GM21723 (cell line): ENCODE results near the gene VASH2.
"Not testable (repeated sequence)": the region's sequence is repeated elsewhere in the genome, so short reads cannot be mapped to it uniquely, and the experiment has no call there.

Source experiments
- ATAC-seq: cut with Tn5 transposase; IDR thresholded peaks from one replicate; pipeline ENCODE4 v1.9.1; 2021; ENCODE audit warnings: mild to moderate bottlenecking, moderate library complexity; ENCODE audit not compliant: unreplicated experiment

Gene VASH2

DNA sequence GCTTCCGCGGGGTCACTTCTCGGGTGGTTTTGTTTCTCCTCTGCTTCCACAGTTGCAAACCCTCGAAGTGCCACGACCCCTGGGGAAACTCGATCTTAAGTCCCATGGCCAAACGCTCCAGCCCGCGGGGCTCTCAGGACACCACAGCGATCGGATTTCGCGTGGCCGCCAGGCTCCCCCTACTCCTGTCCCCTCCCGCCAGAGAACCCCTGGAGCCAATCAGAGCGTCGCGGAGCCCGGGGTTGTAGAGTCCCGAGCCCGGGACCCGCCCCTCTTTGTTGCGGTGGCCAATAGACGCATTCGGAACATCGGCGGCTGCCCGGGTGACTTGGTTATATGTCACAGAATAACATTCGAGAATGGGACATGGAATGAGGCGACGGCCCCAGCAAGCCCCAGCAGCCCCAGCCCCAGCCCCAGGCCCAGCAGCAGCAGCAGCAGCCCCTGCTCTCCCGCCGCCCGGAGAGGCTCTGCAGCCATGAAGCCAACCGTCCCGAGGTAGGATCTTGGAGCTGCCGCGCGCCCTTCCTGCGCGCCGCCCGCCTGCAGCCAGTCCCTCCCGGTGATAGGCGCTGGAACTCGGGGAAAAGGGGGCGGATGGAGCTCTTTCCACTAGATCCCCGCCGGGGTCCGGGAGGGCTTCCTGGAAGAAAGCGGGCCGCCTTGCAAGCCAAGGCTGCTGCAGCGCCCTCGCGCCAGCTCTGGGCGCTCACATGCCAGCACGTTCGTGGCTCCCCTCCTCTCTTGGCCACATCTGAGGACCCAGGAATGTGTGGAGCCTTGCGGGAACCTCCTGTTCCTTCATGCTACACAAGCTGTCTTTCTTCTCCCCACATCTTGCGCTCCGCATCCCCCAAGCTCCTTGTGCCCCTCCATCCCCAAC, at the start of gene VASH2:
TSS of gene VASH2 (plus strand) at position 299 of the 883 bp plus-strand sequence. CDS start 1,002 bp downstream, outside the sequence.
- peak; percentile 94 for ATAC-seq

DNA sequence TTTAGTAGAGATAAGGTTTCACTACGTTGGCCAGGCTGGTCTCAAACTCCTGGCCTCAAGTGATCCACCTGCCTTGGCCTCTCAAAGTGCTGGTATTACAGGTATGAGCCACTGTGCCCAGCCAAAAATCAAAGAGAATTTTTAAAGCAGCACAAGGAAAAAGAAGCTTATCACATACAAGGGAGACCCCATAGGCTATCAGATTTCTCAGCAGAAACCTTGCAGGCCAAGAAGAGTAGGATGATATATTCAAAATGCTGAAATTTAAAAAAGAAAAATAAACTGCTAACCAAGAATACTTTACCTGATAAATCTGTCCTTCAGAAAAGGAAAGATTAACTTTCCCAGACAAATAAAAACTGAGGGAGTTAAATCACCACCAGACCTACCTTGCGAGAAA, 49.1 kb upstream of the VASH2 start:
- ATAC-seq, result no peak

DNA sequence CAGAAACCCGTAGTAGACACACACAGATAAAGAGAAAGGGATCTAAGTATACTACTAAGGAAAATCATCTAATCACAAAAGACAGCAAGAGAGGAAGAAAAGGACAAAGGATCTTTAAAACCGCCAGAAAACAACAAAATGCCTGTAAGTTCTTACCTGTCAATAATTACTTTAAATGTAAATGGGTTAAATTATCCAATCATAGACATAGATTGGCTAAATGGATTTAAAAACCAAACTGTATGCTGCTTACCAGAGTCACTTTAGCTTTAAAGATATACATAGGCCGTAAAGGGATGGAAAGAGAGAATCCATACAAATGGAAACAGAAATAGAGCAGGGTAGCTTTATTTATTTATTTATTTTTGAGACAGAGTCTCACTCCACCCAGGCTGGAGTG, 48.3 kb upstream of the VASH2 start:
- no peak for ATAC-seq

DNA sequence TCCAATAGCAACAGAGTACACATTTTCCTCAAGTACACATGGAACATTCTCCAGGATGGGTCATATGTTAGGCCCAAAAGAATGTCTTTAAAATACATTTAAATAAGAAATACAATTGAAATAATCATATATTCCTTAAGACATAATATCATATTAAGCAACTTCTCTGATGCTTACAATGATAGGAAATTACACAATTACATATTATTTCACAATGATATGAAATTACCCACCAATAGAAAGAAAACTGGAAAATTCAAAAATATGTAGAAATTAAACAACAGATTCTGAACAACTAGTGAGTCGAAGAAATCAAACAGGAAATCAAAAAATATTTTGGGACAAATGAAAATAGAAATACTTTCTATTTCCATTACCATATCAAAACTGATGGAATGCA, 46.7 kb upstream of the VASH2 start:
- ATAC-seq, result no peak

DNA sequence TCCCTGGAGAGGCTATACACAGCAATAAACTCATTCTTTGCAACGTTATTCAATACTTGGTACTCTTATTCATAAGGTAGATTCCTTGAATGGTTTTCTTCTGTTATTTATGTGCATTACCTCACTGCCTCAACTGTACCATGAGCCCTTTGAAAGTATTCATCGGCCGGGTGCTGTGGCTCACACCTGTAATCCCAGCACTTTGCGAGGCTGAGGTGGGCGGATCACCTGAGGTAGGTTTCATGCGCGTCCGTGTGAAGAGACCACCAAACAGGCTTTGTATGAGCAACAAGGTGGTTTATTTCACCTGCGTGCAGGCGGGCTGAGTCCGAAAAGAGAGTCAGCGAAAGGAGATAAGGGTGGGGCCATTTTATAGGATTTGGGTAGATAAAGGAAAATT, 42.3 kb upstream of the VASH2 start:
- not testable (repeated sequence) for ATAC-seq

DNA sequence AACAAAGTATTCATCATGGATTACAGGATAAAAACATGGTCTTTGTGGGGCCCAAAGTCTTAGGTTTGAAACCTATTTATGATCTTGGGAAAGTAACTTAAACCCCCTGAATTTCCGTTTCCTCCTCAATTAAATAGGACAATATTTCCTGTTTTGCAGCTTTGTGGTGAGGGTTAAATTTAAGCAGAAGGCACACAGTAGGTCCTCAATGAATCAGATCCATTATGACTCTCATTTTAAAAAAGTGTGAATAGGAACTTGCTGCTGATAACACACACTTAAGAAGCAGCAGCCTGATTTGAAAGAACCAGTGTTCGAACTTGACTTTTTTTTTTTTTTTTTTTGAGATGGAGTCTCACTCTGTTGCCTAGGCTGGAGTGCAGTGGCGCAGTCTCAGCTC, 41.4 kb upstream of the VASH2 start:
- no peak for ATAC-seq

DNA sequence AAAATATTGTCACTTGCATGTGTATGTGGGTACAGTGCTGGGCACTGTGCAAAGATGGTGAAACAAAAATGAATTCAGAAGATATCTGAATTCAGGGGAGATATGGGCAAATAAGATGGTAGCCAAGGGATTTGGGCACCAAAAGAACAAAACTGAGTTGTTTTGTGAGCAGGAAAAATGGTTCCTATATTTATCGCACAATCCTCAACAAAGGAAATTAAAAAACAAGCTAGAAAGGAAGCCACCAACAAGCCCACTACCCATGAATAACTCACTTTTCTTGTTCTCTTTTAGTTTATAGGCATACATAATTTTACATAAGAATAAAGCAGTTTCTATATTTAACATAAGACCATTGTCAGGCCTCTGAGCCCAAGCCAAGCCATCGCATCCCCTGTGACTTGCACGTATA, 40.7 kb upstream of the VASH2 start:
- ATAC-seq, result no peak

DNA sequence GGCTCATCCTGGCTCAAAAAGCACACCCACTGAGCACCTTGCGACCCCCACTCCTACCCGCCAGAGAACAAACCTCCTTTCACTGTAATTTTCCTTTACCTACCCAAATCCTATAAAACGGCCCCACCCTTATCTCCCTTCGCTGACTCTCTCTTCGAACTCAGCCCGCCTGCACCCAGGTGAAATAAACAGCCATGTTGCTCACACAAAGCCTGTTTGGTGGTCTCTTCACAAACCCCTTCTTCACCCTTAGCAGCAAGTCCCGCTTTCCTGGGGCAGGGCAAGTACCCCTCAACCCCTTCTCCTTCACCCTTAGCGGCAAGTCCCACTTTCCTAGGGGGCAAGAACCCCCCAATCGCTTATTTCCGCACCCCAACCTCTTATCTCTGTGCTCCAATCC, 40.1 kb upstream of the VASH2 start:
- ATAC-seq, result not testable (repeated sequence)

DNA sequence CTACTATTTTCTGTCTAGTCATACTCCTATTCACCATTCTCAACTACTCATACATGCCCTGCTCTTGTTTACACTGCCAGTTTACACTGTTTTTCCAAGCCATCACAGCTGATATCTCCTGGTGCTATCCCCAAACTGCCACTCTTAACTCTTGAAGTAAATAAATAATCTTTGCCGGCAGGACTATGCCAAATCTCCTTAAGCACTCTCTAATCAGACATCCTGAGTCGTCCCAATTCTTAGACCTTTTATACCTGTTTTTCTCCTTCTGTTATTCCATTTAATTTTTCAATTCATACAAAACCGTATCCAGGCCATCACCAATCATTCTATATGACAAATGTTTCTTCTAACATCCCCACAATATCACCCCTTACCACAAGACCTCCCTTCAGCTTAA, 36.7 kb upstream of the VASH2 start:
- ATAC-seq, result not testable (repeated sequence)

DNA sequence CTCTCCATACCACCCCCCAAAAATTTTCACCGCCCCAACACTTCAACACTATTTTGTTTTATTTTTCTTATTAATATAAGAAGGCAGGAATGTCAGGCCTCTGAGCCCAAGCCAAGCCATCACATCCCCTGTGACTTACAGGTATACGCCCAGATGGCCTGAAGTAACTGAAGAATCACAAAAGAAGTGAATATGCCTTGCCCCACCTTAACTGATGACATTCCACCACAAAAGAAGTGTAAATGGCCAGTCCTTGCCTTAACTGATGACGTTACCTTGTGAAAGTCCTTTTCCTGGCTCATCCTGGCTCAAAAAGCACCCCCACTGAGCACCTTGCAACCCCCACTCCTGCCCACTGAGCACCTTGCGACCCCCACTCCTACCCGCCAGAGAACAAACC, 36.2 kb upstream of the VASH2 start:
- not testable (repeated sequence) for ATAC-seq

DNA sequence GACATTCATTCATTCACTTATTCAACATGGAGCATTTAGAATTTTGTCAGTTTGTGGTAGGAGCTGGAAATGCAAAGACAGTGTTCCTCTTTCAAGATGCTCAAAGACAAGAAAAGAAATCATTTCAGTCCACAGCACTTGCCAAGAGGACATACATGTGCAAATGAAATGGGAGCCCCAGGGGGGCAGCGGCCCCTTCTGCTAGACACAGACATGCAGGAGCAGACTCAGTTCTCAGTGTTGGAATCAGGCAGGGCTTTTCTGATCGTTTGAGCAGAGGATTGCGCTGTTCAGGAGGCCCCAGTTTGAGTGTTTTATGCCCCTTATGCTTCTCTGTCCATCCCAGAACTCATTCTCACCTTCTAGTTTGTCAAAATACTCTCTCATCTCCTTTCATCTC, 35.6 kb upstream of the VASH2 start:
- ATAC-seq, result no peak

DNA sequence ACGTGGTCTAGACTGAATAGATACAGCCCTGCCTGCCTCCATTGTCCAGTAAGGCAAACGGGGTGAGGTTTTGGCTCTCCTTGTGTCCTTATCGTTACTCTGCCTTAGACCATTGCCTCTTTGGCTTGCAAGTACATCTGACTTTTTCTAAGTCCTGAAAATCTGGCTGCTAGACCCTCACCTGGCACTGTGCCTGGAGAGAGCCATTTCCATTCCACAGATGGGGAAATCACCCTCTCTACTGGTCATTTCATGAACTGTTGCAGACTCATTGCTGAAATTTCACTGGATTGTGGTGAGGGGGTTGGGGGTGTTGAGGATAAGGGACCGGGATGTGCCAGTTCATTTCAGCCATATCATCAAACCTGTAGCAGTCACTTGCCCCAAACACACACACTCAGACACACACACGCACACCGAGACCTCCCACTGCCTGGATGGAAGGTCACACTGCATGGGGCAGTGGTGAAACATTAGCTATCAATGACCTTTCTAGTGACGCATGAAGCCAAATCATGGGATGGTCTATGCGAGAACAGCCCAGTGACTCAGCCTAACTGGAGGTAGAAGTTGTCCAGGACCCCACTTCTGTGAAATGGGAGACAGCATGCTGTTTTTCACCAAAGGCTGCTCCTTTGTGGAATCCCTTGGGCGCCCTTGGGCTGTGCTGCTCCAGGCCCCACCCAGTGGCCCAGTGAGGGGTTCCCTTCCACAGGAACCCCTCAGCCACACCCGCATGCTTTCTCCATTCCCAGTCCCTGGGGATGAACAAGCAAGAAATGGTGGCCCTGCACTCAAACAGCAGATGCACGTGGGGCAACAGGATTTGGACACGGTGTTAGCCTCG, 34.9 kb upstream of the VASH2 start:
- ATAC-seq, result no peak

DNA sequence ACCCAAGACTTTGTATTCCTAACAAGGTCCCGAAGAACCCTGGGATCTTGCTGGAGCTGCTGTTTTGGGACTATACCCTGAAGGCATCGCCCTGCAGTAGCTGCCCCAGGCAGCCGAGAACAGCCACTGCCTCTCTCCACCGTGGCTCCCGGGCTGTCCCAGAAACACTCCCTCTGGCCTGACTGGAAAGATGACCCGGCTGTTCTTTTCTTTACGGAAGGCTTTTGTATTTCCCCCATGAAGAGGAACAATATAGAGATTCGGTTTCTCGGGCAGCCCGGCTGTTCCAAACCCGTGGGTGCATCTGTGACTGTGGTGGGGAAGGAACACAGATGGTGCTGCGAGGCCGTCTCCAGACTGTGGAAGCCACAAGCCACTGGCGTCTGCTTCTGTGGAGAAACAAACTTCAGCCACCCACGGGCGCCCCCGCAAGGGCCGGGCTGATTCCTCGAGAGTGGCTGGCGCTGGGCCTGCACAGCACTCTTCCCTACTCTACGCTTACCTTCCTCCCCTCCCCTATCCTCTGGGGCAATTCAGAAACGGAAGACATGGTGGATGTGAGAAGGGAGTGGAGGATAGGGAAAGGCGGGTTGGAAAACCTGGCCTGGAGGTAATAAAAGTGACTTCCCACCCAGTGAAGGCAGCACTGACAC, 33.7 kb upstream of the VASH2 start:
- ATAC-seq, result no peak

DNA sequence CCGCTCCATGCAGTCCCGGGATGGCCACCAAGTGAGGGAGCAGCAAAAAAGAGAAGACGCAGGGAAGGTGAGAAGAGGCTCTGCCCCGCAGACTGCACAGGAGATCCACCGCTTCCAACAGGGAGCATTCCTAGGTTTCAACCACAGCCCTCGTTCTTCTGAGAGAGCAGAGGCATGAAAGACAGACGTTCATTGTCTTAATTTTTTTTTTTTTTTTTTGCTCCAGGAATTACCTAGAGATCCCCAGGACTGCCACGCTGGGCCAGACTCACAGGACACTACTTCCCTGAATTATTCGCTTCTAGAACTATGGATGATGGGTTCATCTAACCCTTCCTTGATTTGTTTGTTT, 33.2 kb upstream of the VASH2 start:
- no peak for ATAC-seq

DNA sequence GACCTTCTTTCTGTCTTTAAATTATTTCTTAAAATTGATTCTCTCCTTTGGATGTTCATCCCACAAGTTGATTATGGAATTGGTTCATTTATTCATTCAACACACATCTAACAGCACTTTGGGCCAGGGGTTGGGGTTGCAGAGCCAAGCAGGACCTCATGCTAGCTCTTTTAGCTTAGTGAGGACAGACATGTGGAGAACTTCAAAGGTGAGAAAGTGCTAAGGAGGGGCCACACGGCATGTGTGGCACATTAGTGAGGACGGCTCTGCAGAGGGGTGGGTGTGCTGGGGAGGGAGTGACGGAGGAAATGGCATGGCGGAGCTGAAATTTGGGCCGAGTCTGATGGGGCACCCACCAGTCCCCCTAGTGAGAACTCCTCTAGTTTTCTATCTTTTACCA, 32.5 kb upstream of the VASH2 start:
- ATAC-seq, result no peak

DNA sequence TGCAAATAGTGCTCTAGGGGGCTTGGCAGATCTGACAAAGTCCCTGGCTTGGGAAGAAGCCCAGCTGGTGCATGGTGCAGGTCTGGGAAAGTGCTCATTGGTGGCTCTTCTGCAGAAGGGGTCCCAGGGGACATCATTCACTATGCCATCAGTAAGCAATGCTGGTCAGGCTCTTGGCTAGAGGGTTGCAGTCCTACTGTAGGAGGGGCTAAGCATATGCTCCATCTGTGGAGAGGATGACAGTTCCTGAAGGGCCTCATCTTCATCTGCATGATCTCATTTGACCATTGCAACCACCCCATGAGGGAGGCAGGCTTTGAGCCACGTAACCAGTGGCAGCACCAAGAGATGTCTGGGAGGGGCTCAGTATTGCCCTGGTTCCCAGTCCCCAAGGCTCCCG, 31.5 kb upstream of the VASH2 start:
- ATAC-seq, result no peak

DNA sequence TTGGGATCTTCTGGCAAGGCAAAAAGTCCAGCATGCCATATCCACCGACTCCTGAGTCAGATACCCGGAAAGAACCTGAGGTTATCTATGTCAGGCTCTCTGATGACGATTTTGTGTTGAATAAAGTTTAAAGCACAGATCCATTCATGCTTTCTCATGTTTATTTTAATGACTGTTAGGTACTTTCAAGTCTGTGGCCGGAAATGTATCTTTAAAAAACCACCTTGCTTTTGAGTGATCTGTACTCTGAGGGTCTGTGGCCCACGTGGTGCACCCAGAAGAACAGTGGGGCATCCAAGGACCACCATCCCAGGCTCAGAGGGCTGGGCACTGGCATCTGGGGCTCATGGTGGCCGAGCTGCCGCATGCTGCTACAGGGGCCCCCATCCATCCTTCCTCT, 30.1 kb upstream of the VASH2 start:
- ATAC-seq, result no peak

DNA sequence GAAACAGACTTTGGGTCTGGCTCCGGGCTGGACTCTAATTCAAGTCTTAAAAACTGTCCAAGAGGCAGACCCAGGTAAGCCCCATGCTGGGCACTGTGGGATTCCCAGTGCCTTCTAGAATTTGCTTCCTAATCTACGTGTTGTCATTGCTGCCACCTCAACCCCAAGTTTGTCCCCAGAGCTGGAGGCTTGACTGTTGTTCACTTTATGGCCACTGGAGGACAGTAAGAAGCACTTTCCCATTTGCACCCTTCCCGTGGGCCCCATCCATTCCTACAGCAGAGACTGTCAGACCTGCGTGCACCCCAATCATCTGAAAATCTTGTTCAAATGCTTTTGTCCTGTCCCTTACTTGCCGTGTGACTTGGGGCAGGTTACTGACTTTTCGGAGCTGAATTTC, 29.4 kb upstream of the VASH2 start:
- no peak for ATAC-seq

DNA sequence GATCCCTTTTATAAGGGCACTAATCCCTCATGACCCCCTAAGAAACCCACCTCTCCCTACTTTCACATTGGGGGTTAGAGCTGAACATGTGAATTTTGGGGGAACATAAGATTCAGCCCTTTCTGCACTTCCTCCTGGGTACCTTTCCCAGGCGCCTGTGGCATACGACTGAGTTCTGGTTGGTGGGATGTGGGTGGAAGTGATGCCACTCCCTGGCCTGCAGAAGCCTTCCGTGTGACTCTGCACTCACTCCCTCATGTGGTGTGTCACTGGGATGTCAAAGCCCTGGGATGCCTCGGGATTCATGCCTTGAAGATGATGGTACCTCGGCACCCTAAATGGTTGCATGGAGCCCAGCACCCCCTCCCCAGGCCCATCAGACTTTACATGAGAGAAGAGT, 28.3 kb upstream of the VASH2 start:
- no peak for ATAC-seq

DNA sequence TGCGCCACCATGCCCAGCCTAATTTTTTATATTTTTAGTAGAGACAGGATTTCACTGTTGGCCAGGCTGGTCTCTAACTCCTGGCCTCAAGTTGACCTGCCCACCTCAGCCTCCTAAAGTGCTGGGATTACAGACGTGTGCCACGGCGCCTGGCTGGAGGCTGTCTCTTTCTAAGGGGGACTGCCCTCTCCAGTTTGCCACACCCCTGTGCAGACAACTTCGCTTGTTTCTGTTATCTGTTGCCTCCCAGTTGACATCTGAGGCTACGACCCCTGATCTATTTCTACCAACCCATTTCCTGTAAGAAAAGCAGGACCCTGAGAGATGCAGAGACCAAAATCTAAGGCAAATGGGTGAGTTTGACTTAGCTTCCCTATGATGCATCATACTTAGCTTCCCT, 24.0 kb upstream of the VASH2 start:
- ATAC-seq, result no peak
